Measurements from ENCODE around the gene PDE4D. TPM values are rescaled to one million over a fixed set of nuclear protein-coding genes. Genes with fewer than 3 reads are reported as not detected.

The PDE4D gene
- total RNA-seq, 1 experiment from 2014 or later: 3.3 TPM

DNA sequence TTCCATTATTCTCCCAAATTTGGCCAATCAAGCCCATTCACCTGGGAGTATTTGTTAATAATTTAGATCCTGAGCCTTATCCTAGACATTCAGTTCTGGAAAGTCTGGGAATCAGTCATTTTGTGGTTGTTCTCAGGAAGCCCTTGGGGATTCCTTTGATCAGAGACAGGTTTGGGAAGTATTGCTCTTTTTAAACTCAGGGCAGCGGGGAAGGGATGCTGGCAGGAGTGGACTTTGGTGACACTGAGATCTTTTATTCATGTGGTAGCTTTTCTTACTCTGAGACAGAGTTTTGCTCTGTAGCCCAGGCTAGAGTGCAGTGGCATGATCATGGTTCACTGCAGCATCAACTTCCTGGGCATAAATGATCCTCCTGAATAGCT is 723.8 kb downstream of the PDE4D start:
- no peak overlapping the region for H3K27ac Mint-ChIP-seq
- no peak for ATAC-seq
- H3K36me3 Mint-ChIP-seq: no peaks in the 10 kb centered on the region
- H3K4me1 Mint-ChIP-seq: 0 out of 2 replicates have a peak, but pooled peaks cover 4% of the 10 kb centered on the region
- no peak for DNase-seq (ENCODE audit: low spot score)
- H3K27me3 Mint-ChIP-seq (ENCODE audit: low read depth): no peaks in the 10 kb centered on the region; the same call in 1 of the 2 replicates
- no peak for TF ChIP-seq TEAD4 (CRISPR knock-in tag; IDR thresholded peaks at IDR 0.05)
- no peak for TF ChIP-seq ZNF138 (CRISPR knock-in tag; conservative IDR thresholded peaks at IDR 0.05)
- TF ChIP-seq ZNF232 (CRISPR knock-in tag; IDR thresholded peaks at IDR 0.05): no peak
- no peak for TF ChIP-seq ZNF671 (CRISPR knock-in tag; IDR thresholded peaks at IDR 0.05)
- no peak for TF ChIP-seq ZNF396 (CRISPR knock-in tag; IDR thresholded peaks at IDR 0.05; ENCODE audit: borderline replicate concordance)
- TF ChIP-seq MLX (CRISPR knock-in tag; IDR thresholded peaks at IDR 0.05): no peak
- TF ChIP-seq FOXP1 (CRISPR knock-in tag; IDR thresholded peaks at IDR 0.05; ENCODE audit: borderline replicate concordance): no peak
- TF ChIP-seq TP53 (CRISPR knock-in tag; IDR thresholded peaks at IDR 0.05): no peak
- TF ChIP-seq, protein P1, sequence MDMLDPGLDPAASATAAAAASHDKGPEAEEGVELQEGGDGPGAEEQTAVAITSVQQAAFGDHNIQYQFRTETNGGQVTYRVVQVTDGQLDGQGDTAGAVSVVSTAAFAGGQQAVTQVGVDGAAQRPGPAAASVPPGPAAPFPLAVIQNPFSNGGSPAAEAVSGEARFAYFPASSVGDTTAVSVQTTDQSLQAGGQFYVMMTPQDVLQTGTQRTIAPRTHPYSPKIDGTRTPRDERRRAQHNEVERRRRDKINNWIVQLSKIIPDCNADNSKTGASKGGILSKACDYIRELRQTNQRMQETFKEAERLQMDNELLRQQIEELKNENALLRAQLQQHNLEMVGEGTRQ (CRISPR knock-in tag; IDR thresholded peaks at IDR 0.05): no peak
- TF ChIP-seq, protein P2, sequence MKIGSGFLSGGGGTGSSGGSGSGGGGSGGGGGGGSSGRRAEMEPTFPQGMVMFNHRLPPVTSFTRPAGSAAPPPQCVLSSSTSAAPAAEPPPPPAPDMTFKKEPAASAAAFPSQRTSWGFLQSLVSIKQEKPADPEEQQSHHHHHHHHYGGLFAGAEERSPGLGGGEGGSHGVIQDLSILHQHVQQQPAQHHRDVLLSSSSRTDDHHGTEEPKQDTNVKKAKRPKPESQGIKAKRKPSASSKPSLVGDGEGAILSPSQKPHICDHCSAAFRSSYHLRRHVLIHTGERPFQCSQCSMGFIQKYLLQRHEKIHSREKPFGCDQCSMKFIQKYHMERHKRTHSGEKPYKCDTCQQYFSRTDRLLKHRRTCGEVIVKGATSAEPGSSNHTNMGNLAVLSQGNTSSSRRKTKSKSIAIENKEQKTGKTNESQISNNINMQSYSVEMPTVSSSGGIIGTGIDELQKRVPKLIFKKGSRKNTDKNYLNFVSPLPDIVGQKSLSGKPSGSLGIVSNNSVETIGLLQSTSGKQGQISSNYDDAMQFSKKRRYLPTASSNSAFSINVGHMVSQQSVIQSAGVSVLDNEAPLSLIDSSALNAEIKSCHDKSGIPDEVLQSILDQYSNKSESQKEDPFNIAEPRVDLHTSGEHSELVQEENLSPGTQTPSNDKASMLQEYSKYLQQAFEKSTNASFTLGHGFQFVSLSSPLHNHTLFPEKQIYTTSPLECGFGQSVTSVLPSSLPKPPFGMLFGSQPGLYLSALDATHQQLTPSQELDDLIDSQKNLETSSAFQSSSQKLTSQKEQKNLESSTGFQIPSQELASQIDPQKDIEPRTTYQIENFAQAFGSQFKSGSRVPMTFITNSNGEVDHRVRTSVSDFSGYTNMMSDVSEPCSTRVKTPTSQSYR (CRISPR knock-in tag; IDR thresholded peaks at IDR 0.05): no peak
- TF ChIP-seq NFATC4 (CRISPR knock-in tag; IDR thresholded peaks at IDR 0.05): no peak
- TF ChIP-seq ZNF219 (CRISPR knock-in tag; IDR thresholded peaks at IDR 0.05; ENCODE audit: borderline replicate concordance): no peak
- TF ChIP-seq, protein P3, sequence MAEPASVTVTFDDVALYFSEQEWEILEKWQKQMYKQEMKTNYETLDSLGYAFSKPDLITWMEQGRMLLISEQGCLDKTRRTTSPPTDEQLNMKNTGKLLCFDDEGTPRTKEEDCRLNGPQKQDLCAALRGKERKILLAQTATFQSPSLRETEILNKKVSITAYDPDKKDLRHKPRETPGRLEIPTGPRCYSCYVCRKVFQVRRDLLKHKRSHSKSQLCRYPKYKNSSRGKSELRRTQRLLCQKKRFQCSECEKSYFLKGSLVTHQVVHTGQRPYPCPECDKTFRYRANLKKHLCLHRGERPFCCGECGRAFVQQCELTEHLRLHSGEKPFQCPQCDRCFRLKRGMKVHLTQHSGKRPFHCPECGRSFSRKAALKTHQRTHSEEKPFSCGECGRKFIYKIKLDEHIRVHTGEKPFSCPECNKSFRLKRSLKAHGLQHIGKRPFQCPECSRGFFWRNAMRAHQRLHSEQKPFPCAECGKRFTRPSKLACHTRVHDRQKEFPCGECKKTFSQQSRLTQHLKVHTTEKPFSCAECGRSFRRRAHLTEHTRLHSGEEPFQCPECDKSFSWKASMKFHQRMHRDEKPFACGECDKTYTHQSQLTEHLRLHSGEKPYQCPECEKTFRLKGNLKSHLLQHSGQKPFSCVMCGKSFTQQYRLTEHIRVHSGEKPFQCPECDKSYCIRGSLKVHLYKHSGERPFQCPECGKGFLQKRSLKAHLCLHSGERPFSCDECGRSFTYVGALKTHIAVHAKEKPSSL (CRISPR knock-in tag; conservative IDR thresholded peaks at IDR 0.05): no peak
- no peak for TF ChIP-seq CBFB (CRISPR knock-in tag; IDR thresholded peaks at IDR 0.05; ENCODE audit: low read depth)
- TF ChIP-seq EMX1 (CRISPR knock-in tag; IDR thresholded peaks at IDR 0.05): no peak
- TF ChIP-seq SMAD3 (CRISPR knock-in tag; IDR thresholded peaks at IDR 0.05; ENCODE audit: borderline replicate concordance): no peak
- TF ChIP-seq, protein P4, sequence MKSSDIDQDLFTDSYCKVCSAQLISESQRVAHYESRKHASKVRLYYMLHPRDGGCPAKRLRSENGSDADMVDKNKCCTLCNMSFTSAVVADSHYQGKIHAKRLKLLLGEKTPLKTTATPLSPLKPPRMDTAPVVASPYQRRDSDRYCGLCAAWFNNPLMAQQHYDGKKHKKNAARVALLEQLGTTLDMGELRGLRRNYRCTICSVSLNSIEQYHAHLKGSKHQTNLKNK (CRISPR knock-in tag; IDR thresholded peaks at IDR 0.05): no peak
- TF ChIP-seq, protein P5, sequence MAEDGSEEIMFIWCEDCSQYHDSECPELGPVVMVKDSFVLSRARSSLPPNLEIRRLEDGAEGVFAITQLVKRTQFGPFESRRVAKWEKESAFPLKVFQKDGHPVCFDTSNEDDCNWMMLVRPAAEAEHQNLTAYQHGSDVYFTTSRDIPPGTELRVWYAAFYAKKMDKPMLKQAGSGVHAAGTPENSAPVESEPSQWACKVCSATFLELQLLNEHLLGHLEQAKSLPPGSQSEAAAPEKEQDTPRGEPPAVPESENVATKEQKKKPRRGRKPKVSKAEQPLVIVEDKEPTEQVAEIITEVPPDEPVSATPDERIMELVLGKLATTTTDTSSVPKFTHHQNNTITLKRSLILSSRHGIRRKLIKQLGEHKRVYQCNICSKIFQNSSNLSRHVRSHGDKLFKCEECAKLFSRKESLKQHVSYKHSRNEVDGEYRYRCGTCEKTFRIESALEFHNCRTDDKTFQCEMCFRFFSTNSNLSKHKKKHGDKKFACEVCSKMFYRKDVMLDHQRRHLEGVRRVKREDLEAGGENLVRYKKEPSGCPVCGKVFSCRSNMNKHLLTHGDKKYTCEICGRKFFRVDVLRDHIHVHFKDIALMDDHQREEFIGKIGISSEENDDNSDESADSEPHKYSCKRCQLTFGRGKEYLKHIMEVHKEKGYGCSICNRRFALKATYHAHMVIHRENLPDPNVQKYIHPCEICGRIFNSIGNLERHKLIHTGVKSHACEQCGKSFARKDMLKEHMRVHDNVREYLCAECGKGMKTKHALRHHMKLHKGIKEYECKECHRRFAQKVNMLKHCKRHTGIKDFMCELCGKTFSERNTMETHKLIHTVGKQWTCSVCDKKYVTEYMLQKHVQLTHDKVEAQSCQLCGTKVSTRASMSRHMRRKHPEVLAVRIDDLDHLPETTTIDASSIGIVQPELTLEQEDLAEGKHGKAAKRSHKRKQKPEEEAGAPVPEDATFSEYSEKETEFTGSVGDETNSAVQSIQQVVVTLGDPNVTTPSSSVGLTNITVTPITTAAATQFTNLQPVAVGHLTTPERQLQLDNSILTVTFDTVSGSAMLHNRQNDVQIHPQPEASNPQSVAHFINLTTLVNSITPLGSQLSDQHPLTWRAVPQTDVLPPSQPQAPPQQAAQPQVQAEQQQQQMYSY (CRISPR knock-in tag; IDR thresholded peaks at IDR 0.05): no peak
- TF ChIP-seq ATF1 (CRISPR knock-in tag; IDR thresholded peaks at IDR 0.05): no peak
- no peaks in the 10 kb centered on the region for H3K9me3 Mint-ChIP-seq
- ChIA-PET POLR2A (no interaction called here), CTCF (no interaction called here)
- no peak overlapping the region for H3K4me3 Mint-ChIP-seq
